ENCODE data around the gene METRN.
"Not testable (repeated sequence)": the region's sequence is repeated elsewhere in the genome, so short reads cannot be mapped to it uniquely, and the experiment has no call there.

The METRN gene

GRCh38 chr16:740459-740763 lies 25.5 kb downstream of the METRN start:
- DNase-seq = no peak

- peak; percentile 24 to 44 for DNase-seq
These were observed 26.0 kb downstream of the METRN start, which contains the start of gene CIAO3 for GRCh38 chr16:740764-741505. Gene CIAO3, minus strand, starts transcription at chr16:740997. Its CDS starts 12 bp downstream, at chr16:740985.

GRCh38 chr16:741986-742629 lies 27.2 kb downstream of the METRN start:
- no peak for DNase-seq

GRCh38 chr16:742894-743293 lies 28.0 kb downstream of the METRN start:
- DNase-seq = not testable (repeated sequence)

- DNase-seq = no peak
These were observed 29.0 kb downstream of the METRN start for GRCh38 chr16:743794-744500.

- no peak for DNase-seq
These were observed 30.8 kb downstream of the METRN start for GRCh38 chr16:745739-746138.

GRCh38 chr16:746637-747036 lies 31.7 kb downstream of the METRN start:
- DNase-seq = no peak

- no peak for DNase-seq
These were observed 33.2 kb downstream of the METRN start for GRCh38 chr16:747978-748746.

- no peak for DNase-seq
These were observed 34.1 kb downstream of the METRN start for GRCh38 chr16:749010-749409.

- no peak for DNase-seq
These were observed 35.6 kb downstream of the METRN start for GRCh38 chr16:750485-750884.

- DNase-seq = no peak
These were observed 36.5 kb downstream of the METRN start for GRCh38 chr16:751152-752006.

GRCh38 chr16:752007-752312 lies 37.0 kb downstream of the METRN start:
- no peak for DNase-seq

- DNase-seq = not testable (repeated sequence)
These were observed 39.2 kb downstream of the METRN start for GRCh38 chr16:754121-754607.

GRCh38 chr16:754656-755055 lies 39.7 kb downstream of the METRN start:
- peak in 1 of 2 experiments; percentile 12 for DNase-seq

GRCh38 chr16:756428-756827 lies 41.5 kb downstream of the METRN start:
- DNase-seq = no peak

GRCh38 chr16:759110-759910 lies 44.4 kb downstream of the METRN start:
- no peak for DNase-seq

GRCh38 chr16:760065-760464 lies 45.1 kb downstream of the METRN start:
- no peak for DNase-seq

- DNase-seq = no peak
These were observed 45.8 kb downstream of the METRN start, which contains the start of gene MSLN for GRCh38 chr16:760545-761343. Gene MSLN, plus strand, starts transcription at chr16:760734. Its CDS starts 1,947 bp downstream, at chr16:762681.

GRCh38 chr16:761625-762513 lies 47.0 kb downstream of the METRN start:
- DNase-seq = no peak

Measured in Kasumi-1 (cell line).